SK-N-SH (cell line): ENCODE measurements around the gene HAND2. TPM values are rescaled to one million over a fixed set of nuclear protein-coding genes. Genes with fewer than 3 reads are reported as not detected.

Experiments used
- CTCF ChIA-PET: fragments of 300-600, 350-600 bp; formaldehyde crosslinking; extraction: SDS; loops from one replicate; lab custom pipeline; 2021; lab: Yijun Ruan, JAX
- POLR2A ChIA-PET: fragments of 350-600 bp; sonication (Branson Sonifier 250); formaldehyde crosslinking; extraction: SDS; loops from one replicate; lab custom pipeline; 2020; ENCODE audit warnings: antibody characterized with exemption, inconsistent platforms; lab: Yijun Ruan, JAX
- DNase-seq: peaks from one replicate; pipeline ENCODE4 v3.0.0; 2012
- H2AFZ ChIP-seq: fragments of 200-600 bp; sonication (generic); 2 replicates; pipeline ENCODE4 v1.8.1; 2016; ENCODE audit warnings: antibody characterized with exemption, mild to moderate bottlenecking, low read depth
- H3F3A ChIP-seq: fragments of 200-600 bp; sonication (generic); replicated peaks from 2 replicates; pipeline ENCODE3; 2016; ENCODE audit warnings: antibody characterized with exemption, mild to moderate bottlenecking; ENCODE audit not compliant: insufficient read depth
- H3K27ac ChIP-seq, 2 experiments: fragments of 200-500 bp in 1 of 2; fragments of 200-600 bp in 1 of 2; sonication (Bioruptor generic) in 1 of 2; sonication (generic), shearing (Covaris generic) in 1 of 2; 2 replicates each; pipeline versions ENCODE4 v1.5.1 to v1.6.1; 2014 to 2016; ENCODE audit warnings: low read depth in 2 of 2, inconsistent platforms in 1 of 2, low read length in 1 of 2, mild to moderate bottlenecking in 1 of 2, mixed read lengths in 1 of 2
- H3K27me3 ChIP-seq: fragments of 200-600 bp; sonication (generic), shearing (Covaris generic); 2 replicates; pipeline ENCODE4 v1.6.1; 2016; ENCODE audit warnings: mixed run types; ENCODE audit not compliant: insufficient read depth
- H3K36me3 ChIP-seq, 2 experiments: fragments of 200-500 bp in 1 of 2; fragments of 200-600 bp in 1 of 2; sonication (Bioruptor generic) in 1 of 2; sonication (generic) in 1 of 2; replicated peaks in 1 of 2; 2 replicates each; pipeline versions ENCODE3 to v1.5.1; 2014 to 2016; ENCODE audit warnings: low read length in 1 of 2, mild to moderate bottlenecking in 1 of 2; ENCODE audit not compliant: insufficient read depth in 2 of 2, control insufficient read depth in 1 of 2
- H3K4me1 ChIP-seq, 2 experiments: fragments of 200-500 bp in 1 of 2; fragments of 200-600 bp in 1 of 2; sonication (Bioruptor generic) in 1 of 2; sonication (generic), shearing (Covaris generic) in 1 of 2; 2 replicates each; pipeline versions ENCODE4 v1.5.1 to v1.6.1; 2014 to 2016; ENCODE audit warnings: low read depth in 1 of 2, low read length in 1 of 2, mixed run types in 1 of 2; ENCODE audit not compliant: insufficient read depth in 2 of 2, control insufficient read depth in 1 of 2
- H3K4me2 ChIP-seq: fragments of 200-600 bp; sonication (generic), shearing (Covaris generic); 2 replicates; pipeline ENCODE4 v1.6.1; 2017; ENCODE audit warnings: mixed run types
- H3K4me3 ChIP-seq, 2 experiments: fragments of 200-500 bp in 1 of 2; fragments of 200-600 bp in 1 of 2; sonication (Bioruptor generic) in 1 of 2; sonication (generic), shearing (Covaris generic) in 1 of 2; 2 replicates each; pipeline versions ENCODE4 v1.5.1 to v1.8.1; 2014 to 2016; ENCODE audit warnings: low read depth in 2 of 2, inconsistent platforms in 1 of 2, low read length in 1 of 2, mild to moderate bottlenecking in 1 of 2, mixed read lengths in 1 of 2, moderate library complexity in 1 of 2
- H3K79me2 ChIP-seq: fragments of 200-600 bp; sonication (generic); 2 replicates; pipeline ENCODE4 v1.8.1; 2017; ENCODE audit warnings: mild to moderate bottlenecking; ENCODE audit not compliant: insufficient read depth
- H3K9ac ChIP-seq: fragments of 200-600 bp; sonication (generic); 2 replicates; pipeline ENCODE4 v1.6.1; 2017; ENCODE audit warnings: mixed run types
- H3K9me2 ChIP-seq: fragments of 200-600 bp; sonication (generic); 2 replicates; pipeline ENCODE4 v1.6.1; 2017; ENCODE audit warnings: mixed run types
- H3K9me3 ChIP-seq: fragments of 200-600 bp; sonication (generic); 2 replicates; pipeline ENCODE4 v1.6.1; 2017; ENCODE audit warnings: mixed run types, mild to moderate bottlenecking, moderate library complexity
- H4K20me1 ChIP-seq: fragments of 200-600 bp; sonication (generic); 2 replicates; pipeline ENCODE4 v1.6.1; 2017; ENCODE audit warnings: mild to moderate bottlenecking, mixed run types; ENCODE audit not compliant: insufficient read depth
- CTCF ChIP-seq: fragments of 200-600 bp; sonication (generic); IDR thresholded peaks from 2 replicates; pipeline ENCODE4 v1.6.1; 2017; ENCODE audit warnings: antibody characterized with exemption, mild to moderate bottlenecking, moderate library complexity
- ELF1 ChIP-seq: IDR thresholded peaks from 2 replicates; pipeline ENCODE4 v1.4.0; 2012
- EP300 ChIP-seq, 2 experiments: IDR thresholded peaks; 2 replicates each; pipeline versions ENCODE4 v1.4.0 to v1.6.1; 2012; ENCODE audit warnings: borderline replicate concordance in 1 of 2, low read depth in 1 of 2, low read length in 1 of 2
- FOSL2 ChIP-seq: IDR thresholded peaks from 2 replicates; pipeline ENCODE4 v1.4.0; 2012; ENCODE audit warnings: low read depth, mild to moderate bottlenecking, moderate library complexity, borderline replicate concordance
- GABPA ChIP-seq: IDR thresholded peaks from 2 replicates; pipeline ENCODE4 v1.4.0; 2012; ENCODE audit warnings: low read depth, mild to moderate bottlenecking
- GATA2 ChIP-seq: sonication (generic); formaldehyde crosslinking; IDR thresholded peaks from 2 replicates; pipeline ENCODE4 v1.5.0; 2020; ENCODE audit warnings: mild to moderate bottlenecking, missing genetic modification reagents
- JUND ChIP-seq: IDR thresholded peaks from 2 replicates; pipeline ENCODE4 v1.4.0; 2012
- MEF2A ChIP-seq: IDR thresholded peaks from 2 replicates; pipeline ENCODE4 v1.4.0; 2012; ENCODE audit warnings: low read depth, borderline replicate concordance
- NRF1 ChIP-seq: IDR thresholded peaks from 2 replicates; pipeline ENCODE4 v1.6.1; 2012; ENCODE audit warnings: low read depth, mild to moderate bottlenecking, low read length
- POLR2AphosphoS5 ChIP-seq: IDR thresholded peaks from 2 replicates; pipeline ENCODE4 v1.6.1; 2012; ENCODE audit warnings: low read depth, low read length
- RAD21 ChIP-seq: IDR thresholded peaks from 2 replicates; pipeline ENCODE4 v1.6.1; 2012; ENCODE audit warnings: mild to moderate bottlenecking, low read length
- RCOR1 ChIP-seq: fragments of 150-350 bp; IDR thresholded peaks from 2 replicates; pipeline ENCODE4 v1.6.1; 2017; ENCODE audit warnings: antibody characterized with exemption, low read length
- RXRA ChIP-seq: IDR thresholded peaks from 2 replicates; pipeline ENCODE4 v1.4.0; 2012; ENCODE audit warnings: low read depth, mild to moderate bottlenecking, borderline replicate concordance
- TEAD4 ChIP-seq: IDR thresholded peaks from 2 replicates; pipeline ENCODE4 v1.4.0; 2012; ENCODE audit warnings: mild to moderate bottlenecking, borderline replicate concordance; ENCODE audit not compliant: insufficient read depth
- USF2 ChIP-seq: fragments of 150-350 bp; IDR thresholded peaks from 2 replicates; pipeline ENCODE4 v1.6.1; 2017; ENCODE audit warnings: antibody characterized with exemption, low read length, low read depth, borderline replicate concordance
- YY1 ChIP-seq: IDR thresholded peaks from 2 replicates; pipeline ENCODE4 v1.4.0; 2012; ENCODE audit warnings: low read depth, mild to moderate bottlenecking
- WGBS: methylation state at CpG from one replicate; pipeline ENCODE4 v1.1.6; 2017; ENCODE audit warnings: low lambda C conversion rate; 5-methylcytosine and 5-hydroxymethylcytosine counted together
- polyA plus RNA-seq, 3 experiments: library from polyadenylated mRNA; depleted of rRNA; stranded (reverse); fragments of >200 nt; gene quantifications; 2 replicates each; pipeline ENCODE4 v1.2.3, GENCODE V29; 2012
- TF ChIP-seq, protein P1 (sequence below): IDR thresholded peaks from 2 replicates; pipeline ENCODE4; 2012
- TF ChIP-seq, protein P2 (sequence below): IDR thresholded peaks from 2 replicates; pipeline ENCODE4 v1.4.0; 2012; ENCODE audit warnings: low read depth
- TF ChIP-seq, protein P3 (sequence below): fragments of 150-350 bp; IDR thresholded peaks from 2 replicates; pipeline ENCODE4 v1.6.1; 2016; ENCODE audit warnings: mild to moderate bottlenecking, low read depth, low read length

The HAND2 gene
- polyA plus RNA-seq, 1 of the 3 experiments (the other 2 are of a cell fraction), result 106 TPM

DNA sequence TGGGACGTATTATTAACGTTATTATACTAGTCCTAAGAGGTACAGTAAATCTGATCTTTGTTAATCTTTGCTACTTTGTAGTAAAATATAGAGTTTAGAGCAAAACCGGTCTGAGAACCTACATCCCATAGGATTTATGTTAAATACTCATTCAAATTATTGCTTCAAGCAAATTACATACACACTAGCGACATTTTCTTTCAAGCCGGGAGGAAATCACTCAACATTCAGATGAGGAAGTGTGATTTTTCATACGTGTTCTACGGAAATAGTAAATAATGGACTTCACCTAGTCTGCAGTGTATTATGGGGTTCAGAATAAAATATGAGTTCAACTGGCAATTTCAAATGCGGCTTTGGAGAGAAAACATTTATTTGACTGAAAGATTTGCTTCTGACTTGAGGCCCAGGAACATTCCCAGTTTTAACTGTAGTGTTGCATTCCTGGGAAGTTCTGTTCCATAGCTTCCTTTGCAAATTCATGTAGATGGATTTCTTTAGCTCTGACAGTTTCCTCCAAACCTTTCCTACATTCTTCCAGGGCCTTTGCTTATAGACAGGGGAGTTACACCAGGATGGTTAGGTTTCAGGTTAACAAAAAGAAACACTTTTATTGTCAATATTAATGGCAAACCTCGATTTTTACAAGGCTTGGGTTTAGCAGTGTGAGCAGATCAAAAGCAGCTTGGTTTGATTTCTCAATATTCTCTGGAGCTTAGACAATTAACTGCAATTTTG lies 5.3 kb upstream of the HAND2 start:
- POLR2A ChIA-PET, result interaction anchor here (1.2 to 7.8 kb wide), 9 partner anchors 7 to 585 kb away, joined by 3 to 76 read pairs (median 11); partner anchors contain the start of gene HAND2
- 16% methylated on average over 9 of the region's 9 CpGs for WGBS

More for the DNA sequence above, 5.3 kb upstream of the HAND2 start:
- TF ChIP-seq ELF1, result no peak
- no peak for TF ChIP-seq JUND
- TF ChIP-seq, protein P1, sequence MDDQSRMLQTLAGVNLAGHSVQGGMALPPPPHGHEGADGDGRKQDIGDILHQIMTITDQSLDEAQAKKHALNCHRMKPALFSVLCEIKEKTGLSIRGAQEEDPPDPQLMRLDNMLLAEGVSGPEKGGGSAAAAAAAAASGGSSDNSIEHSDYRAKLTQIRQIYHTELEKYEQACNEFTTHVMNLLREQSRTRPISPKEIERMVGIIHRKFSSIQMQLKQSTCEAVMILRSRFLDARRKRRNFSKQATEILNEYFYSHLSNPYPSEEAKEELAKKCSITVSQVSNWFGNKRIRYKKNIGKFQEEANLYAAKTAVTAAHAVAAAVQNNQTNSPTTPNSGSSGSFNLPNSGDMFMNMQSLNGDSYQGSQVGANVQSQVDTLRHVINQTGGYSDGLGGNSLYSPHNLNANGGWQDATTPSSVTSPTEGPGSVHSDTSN, result no peak
- TF ChIP-seq YY1, result no peak
- TF ChIP-seq GATA2 (CRISPR knock-in tag), result no peak
- no peak for TF ChIP-seq RXRA
- no peak for TF ChIP-seq RAD21
- TF ChIP-seq, protein P2, sequence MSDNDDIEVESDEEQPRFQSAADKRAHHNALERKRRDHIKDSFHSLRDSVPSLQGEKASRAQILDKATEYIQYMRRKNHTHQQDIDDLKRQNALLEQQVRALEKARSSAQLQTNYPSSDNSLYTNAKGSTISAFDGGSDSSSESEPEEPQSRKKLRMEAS, result no peak
- TF ChIP-seq USF2, result no peak
- no peak for TF ChIP-seq RCOR1
- TF ChIP-seq NRF1, result no peak
- TF ChIP-seq MEF2A, result no peak
- no peak for TF ChIP-seq EP300 (IDR thresholded peaks at IDR 0.05; ENCODE audit: borderline replicate concordance in 1 of 2, low read depth in 1 of 2, low read length in 1 of 2)
- no peak for TF ChIP-seq GABPA
- no peak for TF ChIP-seq TEAD4
- no peak for TF ChIP-seq CTCF
- no peak for TF ChIP-seq FOSL2
- TF ChIP-seq, protein P3, sequence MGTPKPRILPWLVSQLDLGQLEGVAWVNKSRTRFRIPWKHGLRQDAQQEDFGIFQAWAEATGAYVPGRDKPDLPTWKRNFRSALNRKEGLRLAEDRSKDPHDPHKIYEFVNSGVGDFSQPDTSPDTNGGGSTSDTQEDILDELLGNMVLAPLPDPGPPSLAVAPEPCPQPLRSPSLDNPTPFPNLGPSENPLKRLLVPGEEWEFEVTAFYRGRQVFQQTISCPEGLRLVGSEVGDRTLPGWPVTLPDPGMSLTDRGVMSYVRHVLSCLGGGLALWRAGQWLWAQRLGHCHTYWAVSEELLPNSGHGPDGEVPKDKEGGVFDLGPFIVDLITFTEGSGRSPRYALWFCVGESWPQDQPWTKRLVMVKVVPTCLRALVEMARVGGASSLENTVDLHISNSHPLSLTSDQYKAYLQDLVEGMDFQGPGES, result no peak
- TF ChIP-seq POLR2AphosphoS5, result no peak
- peaks cover 9% of the 10 kb centered on the region for H3F3A ChIP-seq
- H3K9me3 ChIP-seq, result no peaks in the 10 kb centered on the region
- peak overlapping the region; percentile 43; the same call in 1 of the 2 replicates for H2AFZ ChIP-seq
- peaks cover 4 to 51% of the 10 kb centered on the region in 2 experiments for H3K36me3 ChIP-seq
- peak overlapping the region; percentile 91 to 99 for H3K27ac ChIP-seq
- peaks cover 0 to 24% of the 10 kb centered on the region in 2 experiments; a peak in 2 of 4 replicates for H3K4me1 ChIP-seq
- H3K79me2 ChIP-seq, result peaks cover 88% of the 10 kb centered on the region
- CTCF ChIA-PET, result interaction anchor here (0.6 to 6.0 kb wide), 7 partner anchors 8 to 673 kb away, joined by 3 to 57 read pairs (median 8); no protein-coding TSS in a partner anchor
- H3K9me2 ChIP-seq, result no peaks in the 10 kb centered on the region
- no peak for DNase-seq
- no peaks in the 10 kb centered on the region for H4K20me1 ChIP-seq
- H3K27me3 ChIP-seq, result no peaks in the 10 kb centered on the region
- peak overlapping the region; percentile 90 for H3K4me2 ChIP-seq
- peak overlapping the region; percentile 98 for H3K9ac ChIP-seq
- peak overlapping the region; percentile 61 to 83 for H3K4me3 ChIP-seq
